ENCODE measurements around the gene MPRIP. TPM values are rescaled to one million over a fixed set of nuclear protein-coding genes. Genes with fewer than 3 reads are reported as not detected.

The MPRIP gene
- total RNA-seq, 1 donor = 86.5 TPM

GRCh38 chr17:17204041-17204591, 161.9 kb downstream of the MPRIP start:
- DNase-seq (ENCODE audit: low read depth) = no peak
- no peak for TF ChIP-seq CTCF (IDR thresholded peaks at IDR 0.05; ENCODE audit: insufficient read depth, low read length)
- no peak overlapping the region for H3K4me3 ChIP-seq (ENCODE audit: low read depth, low read length)

GRCh38 chr17:17204635-17205231, 162.5 kb downstream of the MPRIP start:
- no peak for TF ChIP-seq CTCF (IDR thresholded peaks at IDR 0.05; ENCODE audit: insufficient read depth, low read length)
- DNase-seq (ENCODE audit: low read depth) = no peak
- H3K4me3 ChIP-seq (ENCODE audit: low read depth, low read length) = peak overlapping the region; percentile 80

- no peak for TF ChIP-seq CTCF (IDR thresholded peaks at IDR 0.05; ENCODE audit: insufficient read depth, low read length)
- H3K4me3 ChIP-seq (ENCODE audit: low read depth, low read length) = peak overlapping the region; percentile 80
- peak; percentile 54 for DNase-seq (ENCODE audit: low read depth)
Measured at GRCh38 chr17:17205368-17206123, 163.3 kb downstream of the MPRIP start.

- TF ChIP-seq CTCF (IDR thresholded peaks at IDR 0.05; ENCODE audit: insufficient read depth, low read length) = no peak
- H3K4me3 ChIP-seq (ENCODE audit: low read depth, low read length) = peak within 1 kb of the TSS; percentile 80
- peak; percentile 73 for DNase-seq (ENCODE audit: low read depth)
Measured at GRCh38 chr17:17206124-17206912, 164.1 kb downstream of the MPRIP start, which contains the start of gene PLD6. Gene PLD6 (minus strand): TSS chr17:17206333. CDS start chr17:17206286, 47 bp downstream.

GRCh38 chr17:17206913-17207335, 164.7 kb downstream of the MPRIP start:
- no peak for TF ChIP-seq CTCF (IDR thresholded peaks at IDR 0.05; ENCODE audit: insufficient read depth, low read length)
- peak; percentile 28 for DNase-seq (ENCODE audit: low read depth)
- no peak overlapping the region for H3K4me3 ChIP-seq (ENCODE audit: low read depth, low read length)

GRCh38 chr17:17207998-17208397, 165.7 kb downstream of the MPRIP start:
- no peak for DNase-seq (ENCODE audit: low read depth)
- H3K4me3 ChIP-seq (ENCODE audit: low read depth, low read length) = no peak overlapping the region
- TF ChIP-seq CTCF (IDR thresholded peaks at IDR 0.05; ENCODE audit: insufficient read depth, low read length) = no peak
